ENCODE data around the gene RAPSN.

Gene RAPSN

GRCh38 chr11:47387944-47388696 lies 60.8 kb downstream of the RAPSN start:
- no peak for DNase-seq
